Renal pelvis (tissue), 4 donors: ENCODE results near the gene POLR1C. TPM values are rescaled to one million over a fixed set of nuclear protein-coding genes. Genes with fewer than 3 reads are reported as not detected.
"Not testable (repeated sequence)": the region's sequence is repeated elsewhere in the genome, so short reads cannot be mapped to it uniquely, and the experiment has no call there.

Experiments
- DNase-seq: peaks from one replicate; pipeline ENCODE4 v3.0.0-alpha.2; 2013
- polyA plus RNA-seq, 3 donors: library from polyadenylated mRNA; unstranded; fragments of 120-200 nt; gene quantifications; one replicate each; pipeline ENCODE4 v1.2.1, GENCODE V29; 2013; ENCODE audit not compliant: insufficient read length in 3 of 3

Gene POLR1C
- polyA plus RNA-seq, 3 donors, result 39.8 to 43.8 (median 42.9) TPM

DNA sequence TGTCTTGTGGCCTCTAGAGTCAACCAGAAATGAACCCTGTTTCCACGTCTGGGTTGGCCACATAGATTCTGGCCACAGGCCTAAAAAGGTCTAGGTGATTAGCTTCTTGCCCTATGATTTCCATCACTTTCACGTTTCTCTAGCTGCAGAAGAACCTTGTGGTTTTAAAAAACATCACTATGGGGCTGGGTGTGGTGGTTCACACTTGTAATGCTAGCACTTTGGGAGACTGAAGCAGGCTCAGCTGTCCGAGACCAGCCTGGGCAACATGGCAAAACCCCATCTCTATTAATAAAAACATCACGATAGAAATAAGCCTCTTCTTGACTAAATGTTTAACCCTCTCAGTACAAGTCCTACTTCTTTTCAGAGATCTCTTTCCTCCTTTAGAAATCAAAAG, 27.6 kb downstream of the POLR1C start:
- DNase-seq, result no peak

GRCh38 chr6:43547222-43547621, 30.3 kb downstream of the POLR1C start:
- no peak for DNase-seq

DNA sequence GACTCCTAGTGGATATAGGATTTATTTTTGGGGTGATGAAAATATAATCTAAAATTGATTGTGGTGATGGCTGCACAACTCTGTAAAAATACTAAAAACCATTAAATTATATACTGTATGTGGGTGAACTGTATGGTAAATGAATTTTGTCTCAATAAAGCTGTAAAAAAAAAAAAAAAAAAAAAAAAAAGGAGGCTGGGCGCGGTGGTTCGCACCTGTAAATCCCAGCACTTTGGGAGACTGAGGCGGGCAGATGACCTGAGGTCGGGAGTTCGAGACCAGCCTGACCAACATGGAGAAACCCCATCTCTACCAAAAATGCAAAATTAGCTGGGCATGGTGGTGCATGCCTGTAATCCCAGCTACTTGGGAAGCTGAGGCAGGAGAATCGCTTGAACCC, 40.7 kb downstream of the POLR1C start:
- DNase-seq, result not testable (repeated sequence)

DNA sequence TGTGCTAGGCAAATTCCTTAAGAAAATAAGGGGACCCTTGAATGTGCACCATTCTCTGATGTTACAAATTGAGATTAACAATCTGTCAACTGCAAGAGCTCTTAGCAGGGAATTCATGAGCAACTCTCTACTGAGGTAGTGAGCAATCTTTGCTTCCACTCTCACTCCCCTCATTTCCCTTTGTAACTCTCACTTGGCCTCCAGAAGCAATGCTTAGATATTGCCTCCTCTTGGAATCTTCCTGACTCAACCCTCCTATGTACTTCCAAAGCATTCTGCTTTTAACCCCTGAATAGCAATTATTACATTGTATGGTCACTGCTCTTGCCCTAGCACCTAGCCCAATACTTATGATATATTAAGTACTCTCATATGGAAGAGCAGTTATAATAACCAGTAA, 42.4 kb downstream of the POLR1C start:
- DNase-seq, result no peak

DNA sequence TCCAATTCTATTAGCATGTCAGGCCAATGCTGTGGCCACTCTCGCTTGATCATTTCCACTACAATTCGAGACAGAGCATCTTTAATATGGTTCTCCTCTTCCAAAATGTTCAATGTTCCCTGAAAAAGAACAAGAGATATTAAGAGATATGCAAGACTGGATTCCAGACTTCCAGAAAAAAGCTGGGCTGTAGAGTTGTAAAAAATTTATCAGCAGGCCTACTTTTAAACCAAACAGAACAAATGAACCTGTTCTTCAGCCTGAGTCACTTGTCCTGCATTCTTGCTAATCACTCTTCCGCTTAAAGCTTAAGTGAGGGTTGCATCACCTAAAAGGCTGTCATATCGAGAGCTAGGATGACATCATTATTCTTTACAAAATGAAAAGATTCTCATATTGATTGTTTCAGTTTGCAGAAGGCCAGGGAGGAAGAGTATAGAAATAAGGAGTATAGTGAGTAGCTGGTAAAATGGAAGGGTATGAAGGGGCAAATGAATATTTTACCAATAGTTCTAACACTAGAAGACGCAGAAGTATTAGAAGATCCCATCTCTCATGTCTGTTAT, 54.1 kb downstream of the POLR1C start:
- no peak for DNase-seq

Other genes starting within 250 kb of the POLR1C start
- gene SLC22A7, start 218.8 kb upstream of the POLR1C start, polyA plus RNA-seq, result under 1 TPM; 0.84 to 0.90 (median 0.86) TPM
- gene CRIP3, start 208.3 kb upstream of the POLR1C start, polyA plus RNA-seq, result 1 to 10 TPM; 3.8 to 8.3 (median 8.1) TPM
- gene ZNF318, start 147.4 kb upstream of the POLR1C start, polyA plus RNA-seq, result 10 to 100 TPM; 25.9 to 38.8 (median 32.9) TPM
- 10 to 100 TPM; 22.9 to 30.4 (median 28.9) TPM for gene ABCC10, start 89.5 kb upstream of the POLR1C start, polyA plus RNA-seq
- gene DLK2, start 61.5 kb upstream of the POLR1C start, polyA plus RNA-seq, result 1 to 10 TPM; 1.5 to 1.6 (median 1.6) TPM
- 10 to 100 TPM; 35.1 to 46.0 (median 45.1) TPM for gene TJAP1, start 39.5 kb upstream of the POLR1C start, polyA plus RNA-seq
- 1 to 10 TPM; 1.2 to 1.6 (median 1.4) TPM for gene LRRC73, start 6.7 kb upstream of the POLR1C start, polyA plus RNA-seq
- 100 to 1,000 TPM; 140 to 164 (median 148) TPM for gene YIPF3, start 163 bp upstream of the POLR1C start, polyA plus RNA-seq
- gene XPO5, start 58.9 kb downstream of the POLR1C start, polyA plus RNA-seq, result 10 to 100 TPM; 44.3 to 65.3 (median 60.6) TPM
- gene POLH, start 59.1 kb downstream of the POLR1C start, polyA plus RNA-seq, result 10 to 100 TPM; 18.6 to 29.0 (median 19.6) TPM
- gene GTPBP2, start 112.2 kb downstream of the POLR1C start, polyA plus RNA-seq, result 10 to 100 TPM; 47.4 to 67.8 (median 65.4) TPM
- 10 to 100 TPM; 25.9 to 30.3 (median 26.0) TPM for gene MAD2L1BP, start 118.8 kb downstream of the POLR1C start, polyA plus RNA-seq
- gene RSPH9, start 127.9 kb downstream of the POLR1C start, polyA plus RNA-seq, result 1 to 10 TPM; 1.6 to 1.9 (median 1.8) TPM
- 10 to 100 TPM; 47.2 to 51.4 (median 50.9) TPM for gene MRPS18A, start 170.7 kb downstream of the POLR1C start, polyA plus RNA-seq